PC-9 (cell line): Measurements from ENCODE around the gene GPATCH3.
"Not testable (repeated sequence)": the region's sequence is repeated elsewhere in the genome, so short reads cannot be mapped to it uniquely, and the experiment has no call there.

Source experiments
- EZH2 ChIP-seq: fragments of 200-600 bp; sonication (generic); IDR thresholded peaks from 2 replicates; pipeline ENCODE4 v1.8.0; 2017; ENCODE audit warnings: antibody characterized with exemption, low read depth
- TF ChIP-seq, protein P1 (sequence below): fragments of 200-600 bp; sonication (generic); conservative IDR thresholded peaks from 2 replicates; pipeline ENCODE4 v1.6.1; 2017; ENCODE audit warnings: mixed run types, antibody characterized with exemption, mild to moderate bottlenecking, moderate library complexity

DNA sequence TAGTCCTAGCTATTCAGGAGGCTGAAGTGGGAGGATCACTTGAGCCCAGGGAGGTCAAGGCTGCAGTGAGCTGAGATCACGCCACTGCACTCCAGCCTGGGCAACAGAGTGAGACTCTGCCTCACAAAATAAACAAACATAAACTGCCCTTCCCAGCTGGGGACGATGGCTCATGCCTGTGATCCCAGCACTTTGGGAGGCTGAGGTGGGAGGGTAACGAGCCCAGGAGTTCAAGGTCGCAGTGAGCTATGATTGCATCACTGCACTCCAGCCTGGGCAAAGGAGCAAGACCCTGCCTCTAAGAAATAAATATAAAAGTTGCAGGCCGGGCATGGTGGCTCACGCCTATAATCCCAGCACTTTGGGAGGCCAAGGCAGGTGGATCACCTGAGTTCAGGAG, 18.7 kb downstream of the GPATCH3 start:
- TF ChIP-seq, protein P1, sequence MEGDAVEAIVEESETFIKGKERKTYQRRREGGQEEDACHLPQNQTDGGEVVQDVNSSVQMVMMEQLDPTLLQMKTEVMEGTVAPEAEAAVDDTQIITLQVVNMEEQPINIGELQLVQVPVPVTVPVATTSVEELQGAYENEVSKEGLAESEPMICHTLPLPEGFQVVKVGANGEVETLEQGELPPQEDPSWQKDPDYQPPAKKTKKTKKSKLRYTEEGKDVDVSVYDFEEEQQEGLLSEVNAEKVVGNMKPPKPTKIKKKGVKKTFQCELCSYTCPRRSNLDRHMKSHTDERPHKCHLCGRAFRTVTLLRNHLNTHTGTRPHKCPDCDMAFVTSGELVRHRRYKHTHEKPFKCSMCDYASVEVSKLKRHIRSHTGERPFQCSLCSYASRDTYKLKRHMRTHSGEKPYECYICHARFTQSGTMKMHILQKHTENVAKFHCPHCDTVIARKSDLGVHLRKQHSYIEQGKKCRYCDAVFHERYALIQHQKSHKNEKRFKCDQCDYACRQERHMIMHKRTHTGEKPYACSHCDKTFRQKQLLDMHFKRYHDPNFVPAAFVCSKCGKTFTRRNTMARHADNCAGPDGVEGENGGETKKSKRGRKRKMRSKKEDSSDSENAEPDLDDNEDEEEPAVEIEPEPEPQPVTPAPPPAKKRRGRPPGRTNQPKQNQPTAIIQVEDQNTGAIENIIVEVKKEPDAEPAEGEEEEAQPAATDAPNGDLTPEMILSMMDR: not testable (repeated sequence)
- not testable (repeated sequence) for TF ChIP-seq EZH2
